Measurements from ENCODE around the gene COL4A1.
"Not testable (repeated sequence)": the region's sequence is repeated elsewhere in the genome, so short reads cannot be mapped to it uniquely, and the experiment has no call there.

Gene COL4A1

DNA sequence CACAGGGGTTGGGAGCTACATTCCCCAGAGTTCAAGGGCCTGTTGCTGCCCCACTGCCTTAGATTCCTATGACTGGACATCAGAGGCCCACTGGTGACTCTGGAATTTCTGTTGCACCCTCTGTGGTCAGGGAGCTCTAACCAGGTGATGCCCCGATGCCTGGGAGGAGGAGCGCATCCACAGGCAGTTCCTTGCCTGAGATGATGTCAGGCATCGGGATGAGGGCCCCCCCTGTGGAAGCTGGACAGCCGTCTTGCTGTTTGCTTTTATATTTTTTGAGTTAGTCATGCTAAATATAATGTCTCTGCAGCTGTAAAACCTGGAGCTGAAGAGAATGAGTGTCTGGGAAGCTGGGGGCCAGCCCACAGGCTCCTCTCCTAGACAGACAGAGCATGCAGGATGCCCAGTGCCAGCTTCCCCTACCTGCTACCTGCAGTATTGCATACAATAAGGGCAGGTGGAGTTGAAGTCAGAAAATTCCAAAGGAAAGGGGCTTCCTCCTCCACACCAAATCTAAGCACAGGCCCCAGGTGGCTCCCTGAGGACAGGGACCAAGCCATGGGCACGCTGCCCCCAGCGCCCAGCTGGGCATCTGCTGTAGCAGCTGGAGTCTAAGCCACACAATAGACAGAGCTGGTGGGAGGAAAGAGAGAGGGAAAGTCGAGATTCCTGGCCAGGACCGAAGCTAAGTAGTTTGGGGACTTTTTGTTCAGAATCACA lies 16.4 kb upstream of the COL4A1 start:
- no peak for DNase-seq

- no peak for DNase-seq
These were observed 15.8 kb upstream of the COL4A1 start for GRCh38 chr13:110322828-110323171.

- no peak for DNase-seq
These were observed 15.3 kb upstream of the COL4A1 start for GRCh38 chr13:110322126-110322827.

- DNase-seq, result not testable (repeated sequence)
These were observed 14.6 kb upstream of the COL4A1 start for GRCh38 chr13:110321573-110321972.

- no peak for DNase-seq
These were observed 13.7 kb upstream of the COL4A1 start for GRCh38 chr13:110320645-110321044.

- DNase-seq, result no peak
These were observed 13.0 kb upstream of the COL4A1 start for GRCh38 chr13:110319774-110320509.

- DNase-seq, result no peak
These were observed 12.4 kb upstream of the COL4A1 start for GRCh38 chr13:110319397-110319773.

DNA sequence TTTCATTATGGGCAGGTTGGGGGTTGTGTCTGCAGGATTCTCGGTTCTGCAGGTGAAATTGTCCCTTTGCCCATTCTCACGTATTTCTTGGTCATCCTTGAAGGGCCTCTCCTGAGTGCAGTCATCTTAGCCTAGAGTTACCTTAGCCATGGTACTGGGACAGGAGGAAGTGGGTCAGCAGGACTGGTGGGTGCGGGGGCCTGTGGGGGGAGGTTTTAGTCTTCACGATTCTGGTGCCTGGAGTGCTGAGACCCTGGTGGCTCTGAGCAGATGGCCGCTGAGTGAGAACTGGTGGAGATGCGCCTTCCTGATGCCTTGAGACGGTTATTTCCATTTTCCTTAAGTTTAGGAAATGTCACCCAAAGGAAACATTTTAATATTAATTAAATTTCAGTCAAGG lies 12.0 kb upstream of the COL4A1 start:
- DNase-seq, result no peak

GRCh38 chr13:110317496-110318195 lies 10.7 kb upstream of the COL4A1 start:
- no peak for DNase-seq

DNA sequence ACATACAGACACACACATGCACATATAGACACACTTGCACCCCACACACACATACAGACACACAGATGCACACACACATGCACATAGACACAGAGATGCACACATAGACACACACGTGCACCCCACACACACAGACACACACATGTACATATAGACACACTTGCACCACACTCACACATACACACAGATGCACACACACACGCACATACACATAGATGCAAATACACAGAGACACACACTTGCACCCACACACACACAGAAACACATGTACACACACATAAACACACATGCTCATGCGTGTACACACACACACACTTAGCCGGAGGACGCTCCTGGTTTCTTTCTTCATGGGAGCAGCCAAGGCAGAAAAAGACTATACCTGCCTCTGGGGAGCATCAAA lies 10.1 kb upstream of the COL4A1 start:
- no peak for DNase-seq

DNA sequence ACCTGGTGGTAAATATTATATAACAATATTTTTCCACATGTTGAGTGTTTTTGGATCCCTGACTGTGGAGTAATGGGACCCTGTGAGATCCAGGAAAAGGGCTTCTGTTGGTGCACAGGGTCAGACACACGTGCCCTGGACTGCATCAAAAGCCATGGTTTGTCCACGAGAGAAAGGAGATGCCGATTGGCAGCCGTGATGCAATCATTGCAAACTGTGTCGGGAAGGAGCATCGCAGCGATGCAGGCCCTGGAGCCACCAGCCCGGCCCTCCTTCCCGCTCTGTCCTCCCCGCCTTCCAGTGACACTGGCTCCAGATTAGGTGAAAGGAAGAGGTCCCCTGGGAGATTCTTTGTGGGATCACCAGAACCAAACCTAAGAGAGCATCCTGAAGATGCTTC lies 9.2 kb upstream of the COL4A1 start:
- DNase-seq, result no peak

GRCh38 chr13:110314516-110315245 lies 7.7 kb upstream of the COL4A1 start:
- no peak for DNase-seq

DNA sequence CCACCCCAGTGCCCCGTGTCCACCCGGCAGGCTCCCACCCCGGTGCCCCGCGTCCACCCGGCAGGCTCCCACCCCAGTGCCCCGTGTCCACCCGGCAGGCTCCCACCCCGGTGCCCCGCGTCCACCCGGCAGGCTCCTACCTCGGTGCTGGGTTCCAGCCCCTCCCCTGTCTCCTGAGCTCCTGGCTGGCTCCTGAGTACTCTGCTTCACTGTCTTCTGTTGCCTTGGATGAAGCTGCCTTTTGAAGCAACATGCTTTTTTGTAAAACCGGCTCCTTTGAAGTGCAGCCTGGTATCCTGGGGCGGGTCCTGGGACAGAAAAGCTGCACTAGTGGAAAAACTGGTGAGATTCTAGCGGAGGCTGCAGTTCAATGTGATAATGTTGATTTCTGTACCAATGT lies 6.8 kb upstream of the COL4A1 start:
- not testable (repeated sequence) for DNase-seq

DNA sequence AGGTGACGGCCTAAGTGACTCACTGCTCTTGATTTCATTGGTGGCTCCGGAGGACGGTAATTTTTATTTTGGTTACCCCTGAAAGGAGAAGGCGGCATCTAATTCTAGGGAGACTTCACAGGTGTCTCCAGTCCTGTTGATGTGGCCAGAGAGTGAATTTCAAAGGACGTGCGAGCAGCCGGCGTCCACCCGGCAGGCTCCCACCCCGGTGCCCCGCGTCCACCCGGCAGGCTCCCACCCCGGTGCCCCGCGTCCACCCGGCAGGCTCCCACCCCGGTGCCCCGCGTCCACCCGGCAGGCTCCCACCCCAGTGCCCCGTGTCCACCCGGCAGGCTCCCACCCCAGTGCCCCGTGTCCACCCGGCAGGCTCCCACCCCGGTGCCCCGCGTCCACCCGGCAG lies 6.3 kb upstream of the COL4A1 start:
- not testable (repeated sequence) for DNase-seq

DNA sequence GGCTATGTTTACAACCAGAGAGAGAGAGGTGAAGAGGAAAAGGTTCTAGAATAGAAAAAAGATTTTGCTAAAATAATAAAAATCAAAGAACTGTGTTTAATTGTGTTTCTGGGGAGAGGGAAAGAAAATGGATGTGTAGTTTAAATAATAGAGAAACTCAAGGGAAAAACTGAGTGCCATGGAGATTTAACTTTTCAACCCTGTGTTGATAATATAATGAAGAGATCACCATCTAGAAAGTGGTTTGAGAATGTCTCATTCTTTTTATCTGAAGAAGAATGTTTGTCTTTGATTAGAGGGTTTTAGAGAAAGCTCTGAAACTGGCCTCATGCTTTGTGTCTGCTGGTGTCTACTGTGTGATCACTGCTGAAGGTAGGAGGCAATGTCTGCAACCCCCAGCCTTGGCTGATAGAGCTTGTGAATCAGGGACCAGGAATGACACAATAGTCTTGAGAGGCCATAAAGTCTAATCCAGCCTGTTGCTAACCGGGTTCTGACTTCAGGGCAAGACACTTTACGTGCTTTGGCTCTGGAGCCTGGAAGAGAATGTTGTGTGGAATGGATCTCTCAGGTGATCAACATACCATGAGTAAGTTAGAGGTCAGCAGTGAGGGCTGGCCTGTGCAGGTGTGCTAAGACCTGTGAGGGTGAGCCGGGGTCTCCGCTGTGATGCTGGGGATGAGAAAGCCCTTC lies 5.5 kb upstream of the COL4A1 start:
- DNase-seq, result no peak

- DNase-seq, result no peak
These were observed 4.7 kb upstream of the COL4A1 start for GRCh38 chr13:110311443-110312338.

- DNase-seq, result no peak
These were observed 3.8 kb upstream of the COL4A1 start for GRCh38 chr13:110310541-110311442.

DNA sequence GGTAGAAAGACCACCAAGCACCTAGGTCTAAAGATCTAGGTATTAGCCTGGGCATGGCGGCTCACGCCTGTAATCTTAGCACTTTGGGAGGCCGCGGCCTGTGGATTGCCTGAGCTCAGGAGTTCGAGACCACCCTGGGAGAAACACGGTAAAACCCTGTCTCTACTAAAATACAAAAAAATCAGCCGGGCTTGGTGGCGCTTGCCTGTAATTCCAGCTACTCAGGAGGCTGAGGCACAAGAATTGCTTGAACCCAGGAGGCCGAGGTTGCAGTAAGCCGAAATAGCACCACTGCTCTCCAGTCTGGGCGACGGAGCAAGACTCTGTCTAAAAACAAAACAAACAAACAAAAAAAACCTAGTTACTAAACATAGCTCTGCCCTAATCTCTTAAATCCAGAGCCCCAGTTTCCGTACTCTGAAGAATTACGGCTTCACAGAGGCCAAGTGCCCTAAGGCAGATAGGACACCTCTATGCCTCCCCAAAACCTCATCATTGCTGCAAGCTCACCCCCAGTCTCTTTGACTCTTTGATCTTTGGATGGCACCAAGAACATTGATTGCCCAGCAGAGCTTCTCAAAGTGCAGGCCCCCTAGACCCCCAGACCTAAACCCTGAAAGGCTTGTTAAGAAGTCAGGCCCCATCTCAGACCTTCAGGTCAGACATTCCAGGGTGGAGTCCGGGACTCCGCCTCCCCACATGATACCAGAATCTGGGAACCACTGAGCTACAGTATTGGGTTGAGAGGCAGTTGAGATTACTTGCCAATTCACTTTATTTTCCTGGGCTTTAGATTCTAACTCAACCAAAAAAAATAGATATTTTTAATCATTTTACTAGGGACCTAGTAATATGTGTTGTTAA lies 2.9 kb upstream of the COL4A1 start:
- DNase-seq, result no peak
